SK-N-SH (cell line): ENCODE data around the gene TLDC2. TPM values are rescaled to one million over a fixed set of nuclear protein-coding genes. Genes with fewer than 3 reads are reported as not detected.
A peak's percentile ranks its signal among the peaks of the same experiment; 100 is the strongest.

Experiments used
- CTCF ChIA-PET: fragments of 300-600, 350-600 bp; formaldehyde crosslinking; extraction: SDS; loops from one replicate; lab custom pipeline; 2021; lab: Yijun Ruan, JAX
- POLR2A ChIA-PET: fragments of 350-600 bp; sonication (Branson Sonifier 250); formaldehyde crosslinking; extraction: SDS; loops from one replicate; lab custom pipeline; 2020; ENCODE audit warnings: antibody characterized with exemption, inconsistent platforms; lab: Yijun Ruan, JAX
- DNase-seq: peaks from one replicate; pipeline ENCODE4 v3.0.0; 2012
- H2AFZ ChIP-seq: fragments of 200-600 bp; sonication (generic); 2 replicates; pipeline ENCODE4 v1.8.1; 2016; ENCODE audit warnings: antibody characterized with exemption, mild to moderate bottlenecking, low read depth
- H3F3A ChIP-seq: fragments of 200-600 bp; sonication (generic); replicated peaks from 2 replicates; pipeline ENCODE3; 2016; ENCODE audit warnings: antibody characterized with exemption, mild to moderate bottlenecking; ENCODE audit not compliant: insufficient read depth
- H3K27ac ChIP-seq, 2 experiments: fragments of 200-500 bp in 1 of 2; fragments of 200-600 bp in 1 of 2; sonication (Bioruptor generic) in 1 of 2; sonication (generic), shearing (Covaris generic) in 1 of 2; 2 replicates each; pipeline versions ENCODE4 v1.5.1 to v1.6.1; 2014 to 2016; ENCODE audit warnings: low read depth in 2 of 2, inconsistent platforms in 1 of 2, low read length in 1 of 2, mild to moderate bottlenecking in 1 of 2, mixed read lengths in 1 of 2
- H3K27me3 ChIP-seq: fragments of 200-600 bp; sonication (generic), shearing (Covaris generic); 2 replicates; pipeline ENCODE4 v1.6.1; 2016; ENCODE audit warnings: mixed run types; ENCODE audit not compliant: insufficient read depth
- H3K36me3 ChIP-seq, 2 experiments: fragments of 200-500 bp in 1 of 2; fragments of 200-600 bp in 1 of 2; sonication (Bioruptor generic) in 1 of 2; sonication (generic) in 1 of 2; replicated peaks in 1 of 2; 2 replicates each; pipeline versions ENCODE3 to v1.5.1; 2014 to 2016; ENCODE audit warnings: low read length in 1 of 2, mild to moderate bottlenecking in 1 of 2; ENCODE audit not compliant: insufficient read depth in 2 of 2, control insufficient read depth in 1 of 2
- H3K4me1 ChIP-seq, 2 experiments: fragments of 200-500 bp in 1 of 2; fragments of 200-600 bp in 1 of 2; sonication (Bioruptor generic) in 1 of 2; sonication (generic), shearing (Covaris generic) in 1 of 2; 2 replicates each; pipeline versions ENCODE4 v1.5.1 to v1.6.1; 2014 to 2016; ENCODE audit warnings: low read depth in 1 of 2, low read length in 1 of 2, mixed run types in 1 of 2; ENCODE audit not compliant: insufficient read depth in 2 of 2, control insufficient read depth in 1 of 2
- H3K4me2 ChIP-seq: fragments of 200-600 bp; sonication (generic), shearing (Covaris generic); 2 replicates; pipeline ENCODE4 v1.6.1; 2017; ENCODE audit warnings: mixed run types
- H3K4me3 ChIP-seq, 2 experiments: fragments of 200-500 bp in 1 of 2; fragments of 200-600 bp in 1 of 2; sonication (Bioruptor generic) in 1 of 2; sonication (generic), shearing (Covaris generic) in 1 of 2; 2 replicates each; pipeline versions ENCODE4 v1.5.1 to v1.8.1; 2014 to 2016; ENCODE audit warnings: low read depth in 2 of 2, inconsistent platforms in 1 of 2, low read length in 1 of 2, mild to moderate bottlenecking in 1 of 2, mixed read lengths in 1 of 2, moderate library complexity in 1 of 2
- H3K79me2 ChIP-seq: fragments of 200-600 bp; sonication (generic); 2 replicates; pipeline ENCODE4 v1.8.1; 2017; ENCODE audit warnings: mild to moderate bottlenecking; ENCODE audit not compliant: insufficient read depth
- H3K9ac ChIP-seq: fragments of 200-600 bp; sonication (generic); 2 replicates; pipeline ENCODE4 v1.6.1; 2017; ENCODE audit warnings: mixed run types
- H3K9me2 ChIP-seq: fragments of 200-600 bp; sonication (generic); 2 replicates; pipeline ENCODE4 v1.6.1; 2017; ENCODE audit warnings: mixed run types
- H3K9me3 ChIP-seq: fragments of 200-600 bp; sonication (generic); 2 replicates; pipeline ENCODE4 v1.6.1; 2017; ENCODE audit warnings: mixed run types, mild to moderate bottlenecking, moderate library complexity
- H4K20me1 ChIP-seq: fragments of 200-600 bp; sonication (generic); 2 replicates; pipeline ENCODE4 v1.6.1; 2017; ENCODE audit warnings: mild to moderate bottlenecking, mixed run types; ENCODE audit not compliant: insufficient read depth
- CHD2 ChIP-seq: fragments of 150-350 bp; IDR thresholded peaks from 2 replicates; pipeline ENCODE4 v1.6.1; 2018; ENCODE audit warnings: low read length; ENCODE audit not compliant: partially characterized antibody
- CTCF ChIP-seq: fragments of 200-600 bp; sonication (generic); IDR thresholded peaks from 2 replicates; pipeline ENCODE4 v1.6.1; 2017; ENCODE audit warnings: antibody characterized with exemption, mild to moderate bottlenecking, moderate library complexity
- EP300 ChIP-seq, 2 experiments: IDR thresholded peaks; 2 replicates each; pipeline versions ENCODE4 v1.4.0 to v1.6.1; 2012; ENCODE audit warnings: borderline replicate concordance in 1 of 2, low read depth in 1 of 2, low read length in 1 of 2
- EZH2phosphoT487 ChIP-seq: fragments of 200-600 bp; sonication (generic); IDR thresholded peaks from 2 replicates; pipeline ENCODE4 v1.6.1; 2017; ENCODE audit warnings: low read depth, mixed run types, mild to moderate bottlenecking, antibody characterized with exemption, moderate library complexity, borderline replicate concordance
- FOSL2 ChIP-seq: IDR thresholded peaks from 2 replicates; pipeline ENCODE4 v1.4.0; 2012; ENCODE audit warnings: low read depth, mild to moderate bottlenecking, moderate library complexity, borderline replicate concordance
- FOXJ3 ChIP-seq: sonication (generic); formaldehyde crosslinking; IDR thresholded peaks from 2 replicates; pipeline ENCODE4 v1.5.1; 2020; ENCODE audit warnings: mild to moderate bottlenecking, missing genetic modification reagents
- GABPA ChIP-seq: IDR thresholded peaks from 2 replicates; pipeline ENCODE4 v1.4.0; 2012; ENCODE audit warnings: low read depth, mild to moderate bottlenecking
- GATA2 ChIP-seq: sonication (generic); formaldehyde crosslinking; IDR thresholded peaks from 2 replicates; pipeline ENCODE4 v1.5.0; 2020; ENCODE audit warnings: mild to moderate bottlenecking, missing genetic modification reagents
- IRF3 ChIP-seq: fragments of 150-350 bp; IDR thresholded peaks from 2 replicates; pipeline ENCODE4 v1.6.1; 2016; ENCODE audit warnings: mild to moderate bottlenecking, low read depth, low read length
- JUND ChIP-seq: IDR thresholded peaks from 2 replicates; pipeline ENCODE4 v1.4.0; 2012
- MXI1 ChIP-seq: IDR thresholded peaks from 2 replicates; pipeline ENCODE4 v1.6.1; 2012; ENCODE audit warnings: mild to moderate bottlenecking, low read depth, low read length, improper control_type of control experiment
- NFIC ChIP-seq: IDR thresholded peaks from 2 replicates; pipeline ENCODE4 v1.4.0; 2012; ENCODE audit warnings: borderline replicate concordance
- PBX3 ChIP-seq: IDR thresholded peaks from 2 replicates; pipeline ENCODE4; 2012
- RXRA ChIP-seq: IDR thresholded peaks from 2 replicates; pipeline ENCODE4 v1.4.0; 2012; ENCODE audit warnings: low read depth, mild to moderate bottlenecking, borderline replicate concordance
- SIN3A ChIP-seq: IDR thresholded peaks from 2 replicates; pipeline ENCODE4 v1.6.1; 2012; ENCODE audit warnings: low read depth, mild to moderate bottlenecking, low read length, moderate library complexity, borderline replicate concordance
- TEAD4 ChIP-seq: IDR thresholded peaks from 2 replicates; pipeline ENCODE4 v1.4.0; 2012; ENCODE audit warnings: mild to moderate bottlenecking, borderline replicate concordance; ENCODE audit not compliant: insufficient read depth
- USF2 ChIP-seq: fragments of 150-350 bp; IDR thresholded peaks from 2 replicates; pipeline ENCODE4 v1.6.1; 2017; ENCODE audit warnings: antibody characterized with exemption, low read length, low read depth, borderline replicate concordance
- YY1 ChIP-seq: IDR thresholded peaks from 2 replicates; pipeline ENCODE4 v1.4.0; 2012; ENCODE audit warnings: low read depth, mild to moderate bottlenecking
- WGBS: methylation state at CpG from one replicate; pipeline ENCODE4 v1.1.6; 2017; ENCODE audit warnings: low lambda C conversion rate; 5-methylcytosine and 5-hydroxymethylcytosine counted together
- polyA plus RNA-seq, 3 experiments: library from polyadenylated mRNA; depleted of rRNA; stranded (reverse); fragments of >200 nt; gene quantifications; 2 replicates each; pipeline ENCODE4 v1.2.3, GENCODE V29; 2012

The TLDC2 gene
- polyA plus RNA-seq, 1 of the 3 experiments (the other 2 are of a cell fraction), result 0.02 TPM

- H3K27ac ChIP-seq, result no peak overlapping the region
- no peaks in the 10 kb centered on the region for H3F3A ChIP-seq
- POLR2A ChIA-PET, result no interaction called here
- no peaks in the 10 kb centered on the region for H3K9me3 ChIP-seq
- 72% methylated on average over 8 of the region's 8 CpGs for WGBS
- no peak overlapping the region for H3K9ac ChIP-seq
- H2AFZ ChIP-seq, result no peak overlapping the region
- H3K4me3 ChIP-seq, result no peak overlapping the region
- H3K9me2 ChIP-seq, result no peaks in the 10 kb centered on the region
- TF ChIP-seq CTCF (peak; percentile 17; the same call in 1 of the 2 replicates), IRF3 (no peak)
- no peaks in the 10 kb centered on the region for H3K79me2 ChIP-seq
- no peak for DNase-seq
- no peaks in the 10 kb centered on the region for H3K27me3 ChIP-seq
- no peak overlapping the region for H3K4me2 ChIP-seq
- no peaks in the 10 kb centered on the region for H4K20me1 ChIP-seq
- no peaks in the 10 kb centered on the region for H3K36me3 ChIP-seq
- peaks cover 0 to 7% of the 10 kb centered on the region in 2 experiments; a peak in 2 of 4 replicates for H3K4me1 ChIP-seq
- CTCF ChIA-PET, result interaction anchor here (2.0 to 2.1 kb wide), 2 partner anchors 21 to 34 kb away, joined by 6 to 12 read pairs; a partner anchor contains a TSS
These were observed 9.4 kb downstream of the TLDC2 start for GRCh38 chr20:36885356-36885755.

- peak; percentile 87 for DNase-seq
- ChIA-PET CTCF (interaction anchor here (0.6 to 3.9 kb wide), 36 partner anchors 8 to 585 kb away, joined by 3 to 29 read pairs (median 4); partner anchors contain the start of gene RAB5IF), POLR2A (no interaction called here)
- Histone ChIP-seq H3K9ac (no peak overlapping the region), H3K27me3 (no peaks in the 10 kb centered on the region), H3K9me2 (no peaks in the 10 kb centered on the region), H3F3A (no peaks in the 10 kb centered on the region), H3K4me2 (no peak overlapping the region), H3K27ac (no peak overlapping the region), H2AFZ (peak overlapping the region; percentile 76; the same call in 1 of the 2 replicates), H3K9me3 (no peaks in the 10 kb centered on the region), H3K79me2 (no peaks in the 10 kb centered on the region), H3K36me3 (no peaks in the 10 kb centered on the region), H4K20me1 (no peaks in the 10 kb centered on the region), H3K4me1 (peaks cover 0 to 7% of the 10 kb centered on the region in 2 experiments; a peak in 2 of 4 replicates), H3K4me3 (no peak overlapping the region; a peak in 1 of 4 replicates)
- 48% methylated on average over 13 of the region's 24 CpGs for WGBS
- TF ChIP-seq RXRA (no peak), YY1 (no peak), USF2 (no peak), JUND (no peak), MXI1 (no peak), FOXJ3 (no peak), FOSL2 (no peak), GATA2 (CRISPR knock-in tag) (0 out of 2 replicates have a peak, but pooled peaks have one; percentile 2), CHD2 (no peak), EZH2phosphoT487 (no peak), GABPA (no peak), SIN3A (no peak), NFIC (no peak), PBX3 (no peak), CTCF (peak; percentile 91), EP300 (IDR thresholded peaks at IDR 0.05; ENCODE audit: borderline replicate concordance in 1 of 2, low read depth in 1 of 2, low read length in 1 of 2) (no peak), TEAD4 (no peak)
These were observed 11.2 kb downstream of the TLDC2 start for GRCh38 chr20:36886859-36887751.
